Measurements from ENCODE around the gene MFGE8. TPM values are rescaled to one million over a fixed set of nuclear protein-coding genes. Genes with fewer than 3 reads are reported as not detected.

MFGE8 gene, protein sequence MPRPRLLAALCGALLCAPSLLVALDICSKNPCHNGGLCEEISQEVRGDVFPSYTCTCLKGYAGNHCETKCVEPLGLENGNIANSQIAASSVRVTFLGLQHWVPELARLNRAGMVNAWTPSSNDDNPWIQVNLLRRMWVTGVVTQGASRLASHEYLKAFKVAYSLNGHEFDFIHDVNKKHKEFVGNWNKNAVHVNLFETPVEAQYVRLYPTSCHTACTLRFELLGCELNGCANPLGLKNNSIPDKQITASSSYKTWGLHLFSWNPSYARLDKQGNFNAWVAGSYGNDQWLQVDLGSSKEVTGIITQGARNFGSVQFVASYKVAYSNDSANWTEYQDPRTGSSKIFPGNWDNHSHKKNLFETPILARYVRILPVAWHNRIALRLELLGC
- total RNA-seq = 447 and 508 TPM in 2 replicates

DNA sequence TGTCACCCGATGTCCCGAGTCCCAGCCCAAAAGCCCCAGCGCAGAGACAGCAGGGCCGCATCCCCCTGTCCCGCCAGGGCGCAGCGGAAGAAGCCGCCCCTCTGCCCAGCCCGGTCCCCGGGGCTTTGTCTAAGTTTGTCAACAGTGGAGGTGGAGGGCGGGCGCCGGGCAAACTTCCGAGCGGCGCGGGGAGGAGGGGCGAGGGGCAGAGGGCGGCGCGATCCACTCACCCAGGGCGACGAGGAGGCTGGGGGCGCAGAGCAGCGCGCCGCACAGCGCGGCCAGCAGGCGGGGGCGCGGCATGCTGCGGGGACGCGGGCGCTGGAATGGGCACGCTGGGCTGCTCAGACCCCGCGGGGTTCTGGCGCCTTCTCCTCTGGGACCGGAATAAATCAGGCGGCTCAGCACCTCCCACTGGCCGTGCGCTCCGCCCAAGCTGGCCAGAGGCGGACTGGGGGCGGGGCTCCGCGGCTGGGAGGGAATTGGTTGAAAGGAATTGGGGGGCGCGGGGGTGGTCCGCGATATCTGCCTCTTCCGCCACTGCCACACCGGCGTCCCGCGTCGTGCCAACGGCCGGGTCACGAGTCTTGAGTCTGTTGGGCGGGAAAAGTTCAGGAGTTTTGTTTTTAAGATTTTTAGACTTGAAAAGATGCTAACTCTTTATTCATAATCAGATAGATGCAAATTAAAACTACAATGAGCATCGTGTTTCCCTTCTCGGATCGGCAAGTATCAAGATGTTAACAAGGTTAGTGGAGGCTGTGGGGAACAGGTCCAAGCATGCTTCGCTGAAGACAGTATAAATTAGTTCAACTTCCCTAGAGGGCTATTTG is at the start of gene MFGE8:
Gene MFGE8 (minus strand): TSS at position 363 of the 833 bp plus-strand sequence. CDS start 60 bp downstream, at position 303.

DNA sequence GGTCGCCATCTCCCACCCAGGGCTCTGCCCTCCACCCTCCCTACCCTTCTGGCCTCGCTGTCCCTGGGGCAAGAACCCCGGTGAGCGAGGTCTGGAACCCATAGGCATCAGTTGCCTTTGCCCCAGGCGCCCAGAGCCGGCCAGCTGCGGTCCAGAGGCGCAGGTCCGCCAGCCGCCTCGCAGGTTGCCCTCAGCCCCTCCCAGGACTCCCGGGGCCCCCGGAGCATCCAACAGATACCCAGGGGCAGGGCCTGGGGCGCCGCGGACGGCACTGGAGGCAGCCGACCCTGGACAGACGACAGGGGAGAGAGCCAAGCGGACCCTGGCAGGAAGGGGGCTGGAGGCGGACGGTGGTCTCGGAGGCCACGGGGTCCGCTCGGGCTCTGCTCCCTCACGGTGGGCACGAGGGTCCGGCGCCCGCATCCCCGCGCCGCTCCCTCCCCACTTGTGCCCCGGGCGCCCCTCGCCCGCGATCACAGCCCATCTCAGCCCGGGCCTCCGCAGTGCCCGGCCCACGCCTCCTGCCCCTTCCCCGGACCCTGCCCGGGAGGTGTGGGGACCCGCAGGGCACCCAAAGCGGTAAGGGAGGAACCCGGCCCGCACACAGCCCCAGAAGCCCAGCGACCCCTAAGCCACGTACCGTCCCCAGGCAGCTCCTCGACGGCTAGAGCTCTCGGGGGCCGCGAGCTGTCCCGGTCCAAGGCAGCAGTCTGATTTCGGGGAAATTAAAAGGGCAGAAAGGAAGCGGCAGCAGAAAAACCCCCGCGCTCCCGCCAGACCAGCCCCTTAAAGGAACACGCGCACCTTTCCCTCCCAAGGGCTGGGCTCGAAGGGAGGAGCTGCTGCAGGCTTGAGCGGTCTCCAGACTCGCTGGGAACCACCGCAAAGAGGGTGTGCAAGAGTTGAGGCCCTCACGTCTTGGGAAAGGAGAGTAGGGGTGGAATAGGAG is 18.1 kb downstream of the MFGE8 start, which contains the start of gene HAPLN3:
Gene HAPLN3 (minus strand): TSS at position 726 of the 949 bp plus-strand sequence. CDS start 8,246 bp downstream, outside the sequence.

Other genes with a start within 250 kb of the MFGE8 start
- under 0.01 TPM in 2 replicates for gene ACAN, start 109.9 kb downstream of the MFGE8 start, total RNA-seq
- gene HAPLN3, start 17.8 kb downstream of the MFGE8 start, total RNA-seq = 6.8 and 7.3 TPM in 2 replicates
- gene ABHD2, start 175.1 kb upstream of the MFGE8 start, total RNA-seq = 25.8 and 76.3 TPM in 2 replicates

Data from smooth muscle cell of the umbilical artery (primary cell).